Endothelial cell of umbilical vein (primary cell): ENCODE results near the gene PLPP7. TPM values are rescaled to one million over a fixed set of nuclear protein-coding genes. Genes with fewer than 3 reads are reported as not detected.
"Not testable (repeated sequence)": the region's sequence is repeated elsewhere in the genome, so short reads cannot be mapped to it uniquely, and the experiment has no call there.

ENCODE experiments used
- BruUV-seq: library from RNA; stranded (reverse); fragments of 400-500 nt; replicated peaks from 2 replicates; lab custom pipeline; 2021; lab: Mats Ljungman, UMichigan
- CTCF ChIA-PET: fragments of 300-600, 350-600 bp; sonication (Branson Sonifier 250); formaldehyde crosslinking; loops from one replicate; lab custom pipeline; 2021; ENCODE audit warnings: antibody characterized with exemption, inconsistent platforms; lab: Charles Lee
- POLR2A ChIA-PET: fragments of 300-600, 350-600 bp; sonication (Branson Sonifier 250); formaldehyde crosslinking; loops from one replicate; lab custom pipeline; 2021; ENCODE audit warnings: antibody characterized with exemption, inconsistent platforms; lab: Charles Lee
- DNase-seq: peaks from one replicate; pipeline ENCODE4 v3.0.0-alpha.2; 2011; ENCODE audit warnings: low read depth, low spot score
- FAIRE-seq: peaks from 2 replicates; lab custom pipeline; 2011; peaks lifted over from hg19 to GRCh38; lab: Jason Lieb, UNC
- H2AFZ ChIP-seq: 2 replicates; pipeline ENCODE4 v1.6.0; 2012; ENCODE audit warnings: low read depth, low read length, control low read depth, inconsistent platforms
- H3K27ac ChIP-seq: 2 replicates; pipeline ENCODE4 v1.5.1; 2011; ENCODE audit warnings: low read depth, mild to moderate bottlenecking, control low read depth, low read length, moderate library complexity; ENCODE audit not compliant: insufficient read depth
- H3K27me3 ChIP-seq, 2 experiments: 2 replicates each; pipeline versions ENCODE4 v1.6.0 to v1.6.1; 2011; ENCODE audit warnings: low read length in 2 of 2, mixed read lengths in 1 of 2; ENCODE audit not compliant: control insufficient read depth in 2 of 2, insufficient read depth in 2 of 2
- H3K36me3 ChIP-seq, 2 experiments: 2 replicates in 1 of 2; 3 replicates in 1 of 2; pipeline ENCODE4 v1.5.1; 2011; ENCODE audit warnings: low read length in 2 of 2, mild to moderate bottlenecking in 1 of 2, moderate library complexity in 1 of 2; ENCODE audit not compliant: control insufficient read depth in 2 of 2, insufficient read depth in 2 of 2; ENCODE audit errors: extremely low read depth in 1 of 2
- H3K4me1 ChIP-seq: 3 replicates; pipeline ENCODE4 v1.5.1; 2011; ENCODE audit warnings: mild to moderate bottlenecking, low read length; ENCODE audit not compliant: control insufficient read depth, insufficient read depth; ENCODE audit errors: extremely low read depth
- H3K4me2 ChIP-seq: 2 replicates; pipeline ENCODE4 v1.6.1; 2011; ENCODE audit warnings: low read length, control low read depth, mixed read lengths; ENCODE audit not compliant: insufficient read depth
- H3K4me3 ChIP-seq, 3 experiments: fragments of 200-600 bp in 1 of 3; sonication (generic), shearing (Covaris generic) in 1 of 3; replicated peaks in 1 of 3; 2 replicates each; pipeline ENCODE4 v1.5.1; 2011 to 2016; ENCODE audit warnings: control low read depth in 3 of 3, low read length in 3 of 3, mild to moderate bottlenecking in 2 of 3, inconsistent platforms in 1 of 3, low read depth in 1 of 3, moderate library complexity in 1 of 3; ENCODE audit not compliant: insufficient read depth in 1 of 3
- H3K79me2 ChIP-seq: 2 replicates; pipeline ENCODE4 v1.6.0; 2012; ENCODE audit warnings: low read length, inconsistent platforms; ENCODE audit not compliant: control insufficient read depth, insufficient read depth
- H3K9ac ChIP-seq: replicated peaks from 2 replicates; pipeline ENCODE3; 2011; ENCODE audit warnings: low read length, control low read depth; ENCODE audit not compliant: insufficient read depth; ENCODE audit errors: extremely low read depth
- H3K9me1 ChIP-seq: replicated peaks from 3 replicates; pipeline ENCODE4 v1.6.0; 2011; ENCODE audit warnings: mild to moderate bottlenecking, low read length; ENCODE audit not compliant: control insufficient read depth, insufficient read depth; ENCODE audit errors: extremely low read depth
- H3K9me3 ChIP-seq: replicated peaks from 2 replicates; pipeline ENCODE4 v1.5.1; 2012; ENCODE audit warnings: low read length, inconsistent platforms; ENCODE audit not compliant: control insufficient read depth, insufficient read depth
- H4K20me1 ChIP-seq: replicated peaks from 2 replicates; pipeline ENCODE3; 2011; ENCODE audit warnings: mild to moderate bottlenecking, low read length; ENCODE audit not compliant: control insufficient read depth, insufficient read depth; ENCODE audit errors: extremely low read depth
- EZH2 ChIP-seq: IDR thresholded peaks from 2 replicates; pipeline ENCODE4 v1.6.1; 2012; ENCODE audit warnings: borderline replicate concordance, low read depth, mild to moderate bottlenecking, moderate library complexity, low read length, inconsistent platforms; ENCODE audit not compliant: severe bottlenecking
- FOS ChIP-seq: IDR thresholded peaks from 2 replicates; pipeline ENCODE4 v1.6.1; 2011; ENCODE audit warnings: mild to moderate bottlenecking, low read length, moderate library complexity, borderline replicate concordance; ENCODE audit not compliant: insufficient read depth
- JUN ChIP-seq: IDR thresholded peaks from 2 replicates; pipeline ENCODE4 v1.6.1; 2011; ENCODE audit warnings: borderline replicate concordance, low read depth; ENCODE audit not compliant: insufficient read length, insufficient read depth
- MYC ChIP-seq: IDR thresholded peaks from one replicate; pipeline ENCODE4 v1.6.1; 2011; ENCODE audit warnings: mild to moderate bottlenecking, low read depth, low read length
- POLR2A ChIP-seq: IDR thresholded peaks from 2 replicates; pipeline ENCODE4 v1.6.1; 2012; ENCODE audit warnings: low read depth, mild to moderate bottlenecking, control low read depth, low read length
- dilution Hi-C: fragments of 300-500 bp; cut with MboI; formaldehyde crosslinking; loops from one replicate; pipeline ENCODE4 v1.15.0; 2019; ENCODE audit warnings: low sequenced_read_pairs; ENCODE audit not compliant: extremely low pct_ligation_motif_present
- intact Hi-C: fragments of 100-400 bp; cut with micrococcal nuclease; formaldehyde crosslinking; loops from one replicate; pipeline ENCODE4 v1.10.0; 2022
- polyA plus RNA-seq, 4 experiments: library from polyadenylated mRNA; depleted of rRNA in 3 of 4; stranded (reverse) in 3 of 4; unstranded in 1 of 4; fragments of >200 nt; gene quantifications; 2 replicates each; pipeline versions ENCODE4 v1.2.1 to v1.2.3, GENCODE V29; 2011 to 2012; ENCODE audit warnings: missing spikeins in 1 of 4
- total RNA-seq: library from RNA; stranded (reverse); gene quantifications from 2 replicates; pipeline ENCODE4 v1.2.3, GENCODE V29; 2021
- TF ChIP-seq, protein P1 (sequence below): IDR thresholded peaks from 2 replicates; pipeline ENCODE4 v1.6.1; 2011; ENCODE audit not compliant: insufficient read depth, insufficient read length

PLPP7 gene
- total and polyA plus RNA-seq, 2 donors (not counting 3 experiments of a cell fraction or from before 2014, with no cell fraction given) = 2.1 to 2.7 TPM

- Histone ChIP-seq H3K27ac (no peak overlapping the region), H3K9me1 (no peaks in the 10 kb centered on the region), H3K4me2 (no peak overlapping the region), H3K79me2 (no peaks in the 10 kb centered on the region), H3K36me3 (no peaks in the 10 kb centered on the region), H3K27me3 (no peaks in the 10 kb centered on the region), H3K9ac (no peak overlapping the region), H3K9me3 (no peaks in the 10 kb centered on the region), H3K4me1 (peaks cover 32% of the 10 kb centered on the region), H3K4me3 (no peak overlapping the region), H2AFZ (peak overlapping the region; percentile 6), H4K20me1 (no peaks in the 10 kb centered on the region)
- intact Hi-C loops = no loop called here
- FAIRE-seq (peak; percentile 4), DNase-seq (peak; percentile 70)
- BruUV-seq = no TSS peak
- dilution Hi-C loops = no loop called here
- TF ChIP-seq MYC (no peak), EZH2 (no peak), POLR2A (no peak), JUN (no peak), FOS (no peak)
- TF ChIP-seq, protein P1, sequence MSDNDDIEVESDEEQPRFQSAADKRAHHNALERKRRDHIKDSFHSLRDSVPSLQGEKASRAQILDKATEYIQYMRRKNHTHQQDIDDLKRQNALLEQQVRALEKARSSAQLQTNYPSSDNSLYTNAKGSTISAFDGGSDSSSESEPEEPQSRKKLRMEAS = no peak
- ChIA-PET POLR2A (no interaction called here), CTCF (interaction anchor here (2.3 kb wide), 1 partner anchor 96 kb away, joined by 8 read pairs; no protein-coding TSS in a partner anchor)
Observed at GRCh38 chr9:131240047-131240921, 49.2 kb upstream of the PLPP7 start.

- H4K20me1 ChIP-seq, H3K9me1 ChIP-seq, H3K9me3 ChIP-seq, H3K4me2 ChIP-seq, H3K27me3 ChIP-seq, intact Hi-C loops, H3K9ac ChIP-seq, H3K79me2 ChIP-seq, BruUV-seq, H3K27ac ChIP-seq, H2AFZ ChIP-seq, H3K4me3 ChIP-seq, H3K4me1 ChIP-seq, POLR2A ChIA-PET, H3K36me3 ChIP-seq, dilution Hi-C loops, CTCF ChIA-PET, FAIRE-seq, DNase-seq: not testable (repeated sequence)
Observed at GRCh38 chr9:131244331-131244730, 45.2 kb upstream of the PLPP7 start.
